Measurements from ENCODE around the gene LRRC32.
A peak's percentile ranks its signal among the peaks of the same experiment; 100 is the strongest.

LRRC32 gene, protein sequence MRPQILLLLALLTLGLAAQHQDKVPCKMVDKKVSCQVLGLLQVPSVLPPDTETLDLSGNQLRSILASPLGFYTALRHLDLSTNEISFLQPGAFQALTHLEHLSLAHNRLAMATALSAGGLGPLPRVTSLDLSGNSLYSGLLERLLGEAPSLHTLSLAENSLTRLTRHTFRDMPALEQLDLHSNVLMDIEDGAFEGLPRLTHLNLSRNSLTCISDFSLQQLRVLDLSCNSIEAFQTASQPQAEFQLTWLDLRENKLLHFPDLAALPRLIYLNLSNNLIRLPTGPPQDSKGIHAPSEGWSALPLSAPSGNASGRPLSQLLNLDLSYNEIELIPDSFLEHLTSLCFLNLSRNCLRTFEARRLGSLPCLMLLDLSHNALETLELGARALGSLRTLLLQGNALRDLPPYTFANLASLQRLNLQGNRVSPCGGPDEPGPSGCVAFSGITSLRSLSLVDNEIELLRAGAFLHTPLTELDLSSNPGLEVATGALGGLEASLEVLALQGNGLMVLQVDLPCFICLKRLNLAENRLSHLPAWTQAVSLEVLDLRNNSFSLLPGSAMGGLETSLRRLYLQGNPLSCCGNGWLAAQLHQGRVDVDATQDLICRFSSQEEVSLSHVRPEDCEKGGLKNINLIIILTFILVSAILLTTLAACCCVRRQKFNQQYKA

DNA sequence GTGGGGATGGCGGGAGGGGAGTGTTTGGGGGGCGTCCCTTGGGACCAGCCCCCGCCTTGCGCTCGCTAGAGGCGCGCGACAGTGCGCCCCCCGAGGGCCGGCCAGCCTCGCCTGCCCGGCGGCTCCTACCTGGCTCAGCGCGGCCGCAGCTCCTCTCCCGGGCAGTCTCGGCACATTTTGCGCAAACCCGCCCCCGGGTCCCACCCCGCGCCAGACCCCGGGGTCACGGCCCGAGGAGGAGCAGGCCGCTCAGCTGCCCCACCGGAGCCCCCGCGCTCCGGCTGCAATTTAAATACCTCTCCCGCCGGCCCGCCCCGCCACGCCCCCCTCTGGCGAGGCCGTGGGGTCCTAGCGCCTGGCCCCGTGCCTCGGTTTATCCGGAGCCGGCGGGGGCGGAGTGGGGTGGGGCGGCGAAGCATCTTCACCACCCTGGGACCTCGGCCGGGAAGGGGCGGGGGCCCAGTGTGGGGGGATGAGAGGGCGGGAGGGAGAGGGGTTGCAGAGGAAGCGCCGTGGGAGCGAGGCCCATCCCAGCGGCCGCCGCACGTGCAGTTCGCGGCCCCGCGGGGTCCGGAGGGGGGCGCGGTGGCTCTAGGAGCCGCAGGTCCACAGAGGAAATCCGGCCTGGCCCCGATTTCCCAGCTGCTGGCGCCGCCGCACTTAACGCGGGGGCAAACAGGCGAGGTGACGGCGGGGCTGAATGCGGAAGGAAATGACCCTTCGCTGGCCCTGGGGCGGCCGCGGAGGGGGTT, at the start of gene LRRC32:
TSS of gene LRRC32 (minus strand) at position 263 of the 752 bp plus-strand sequence. CDS start 4,793 bp downstream, outside the sequence.
- Histone ChIP-seq H3K9ac (ENCODE audit: low read depth, low read length) (peak within 1 kb of the TSS; percentile 66; the same call in 1 of the 2 replicates), H3K9me3 (ENCODE audit: control insufficient read depth, insufficient read depth, low read length) (no peaks in the 10 kb centered on the region), H3K4me1 (ENCODE audit: insufficient read depth, low read length) (peaks cover 5% of the 10 kb centered on the region), H3K36me3 (ENCODE audit: insufficient read depth, low read length) (no peaks in the 10 kb centered on the region)

DNA sequence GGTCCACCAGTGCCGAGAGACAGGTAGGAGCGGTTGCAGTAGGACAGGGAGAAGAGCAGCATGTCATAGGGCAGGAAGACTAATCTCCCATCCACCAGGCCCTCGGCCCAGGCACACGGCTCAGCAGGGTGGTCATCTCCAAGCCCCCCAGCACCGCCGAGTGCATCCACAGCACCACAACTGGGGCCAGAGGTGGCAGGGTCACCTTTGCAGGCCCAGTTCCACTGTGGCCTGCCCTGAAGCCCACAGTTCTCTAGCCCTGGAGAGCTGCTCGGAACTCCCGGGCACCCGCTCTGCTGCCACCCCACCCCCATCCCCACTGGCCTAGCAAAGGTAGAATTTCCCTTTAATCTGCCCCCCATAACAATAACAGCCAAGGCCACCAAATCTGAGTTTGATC, 49.1 kb upstream of the LRRC32 start:
- no peaks in the 10 kb centered on the region; the same call in 1 of the 2 replicates for H3K4me1 ChIP-seq (ENCODE audit: insufficient read depth, low read length)
- no peaks in the 10 kb centered on the region for H3K36me3 ChIP-seq (ENCODE audit: insufficient read depth, low read length)
- H3K9me3 ChIP-seq (ENCODE audit: control insufficient read depth, insufficient read depth, low read length): no peaks in the 10 kb centered on the region
- H3K9ac ChIP-seq (ENCODE audit: low read depth, low read length): no peak overlapping the region

DNA sequence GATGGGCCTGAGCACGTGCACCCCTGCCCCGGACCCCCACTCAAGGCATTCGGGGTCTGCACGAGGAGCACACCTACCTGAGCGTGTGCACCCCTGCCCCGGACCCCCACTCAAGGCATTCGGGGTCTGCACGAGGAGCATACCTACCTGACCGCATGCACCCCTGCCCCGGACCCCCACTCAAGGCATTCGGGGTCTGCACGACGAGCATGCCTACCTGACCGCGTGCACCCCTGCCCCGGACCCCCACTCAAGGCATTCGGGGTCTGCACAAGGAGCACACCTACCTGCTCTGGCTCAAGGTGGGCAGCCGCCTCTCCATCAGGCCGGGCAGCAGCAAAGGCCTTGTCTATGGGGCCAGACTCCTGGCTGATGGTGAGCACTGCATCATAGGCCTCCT, 48.7 kb upstream of the LRRC32 start:
- H3K9me3 ChIP-seq (ENCODE audit: control insufficient read depth, insufficient read depth, low read length): no peaks in the 10 kb centered on the region
- no peak overlapping the region for H3K9ac ChIP-seq (ENCODE audit: low read depth, low read length)
- H3K4me1 ChIP-seq (ENCODE audit: insufficient read depth, low read length): no peaks in the 10 kb centered on the region; the same call in 1 of the 2 replicates
- no peaks in the 10 kb centered on the region for H3K36me3 ChIP-seq (ENCODE audit: insufficient read depth, low read length)

DNA sequence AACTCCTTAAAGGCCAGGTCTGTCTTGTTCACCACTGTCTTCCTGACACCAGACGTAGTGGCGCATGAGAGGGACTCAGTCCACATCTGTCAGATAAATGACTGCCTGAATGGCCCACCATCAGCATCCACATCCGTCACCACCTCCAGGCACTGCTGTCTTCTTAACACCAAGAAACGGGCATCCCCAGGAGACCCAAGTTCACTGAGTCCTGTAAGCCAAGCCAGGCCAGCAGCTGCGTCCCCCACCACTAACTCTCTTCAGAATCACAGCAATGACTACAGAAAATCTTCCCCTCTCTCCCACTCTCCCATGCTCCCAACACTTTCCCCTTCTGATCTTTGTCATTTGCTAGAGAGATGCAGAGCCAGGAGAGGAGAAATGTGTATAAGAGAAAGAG, 47.3 kb upstream of the LRRC32 start:
- Histone ChIP-seq H3K9me3 (ENCODE audit: control insufficient read depth, insufficient read depth, low read length) (no peaks in the 10 kb centered on the region), H3K9ac (ENCODE audit: low read depth, low read length) (no peak overlapping the region), H3K36me3 (ENCODE audit: insufficient read depth, low read length) (no peaks in the 10 kb centered on the region), H3K4me1 (ENCODE audit: insufficient read depth, low read length) (no peaks in the 10 kb centered on the region; the same call in 1 of the 2 replicates)

DNA sequence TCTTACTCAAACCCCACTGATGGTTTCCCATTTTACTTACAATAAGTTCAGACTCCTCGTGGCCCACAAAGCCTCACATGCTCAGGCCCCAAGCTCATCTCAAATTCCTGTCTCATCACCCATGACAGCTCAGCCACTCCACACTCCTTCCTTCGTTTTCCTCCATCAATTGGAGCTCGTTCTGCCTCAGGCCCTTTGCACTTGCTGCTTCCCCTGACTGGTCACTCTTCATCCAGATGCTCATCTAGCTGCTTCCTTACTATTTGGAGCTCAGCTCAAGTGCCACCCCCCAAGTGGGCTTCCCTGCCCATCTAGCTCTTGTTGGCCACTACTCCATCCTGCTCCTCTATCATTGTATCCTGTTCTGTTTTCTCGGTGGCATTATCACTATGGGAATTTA, 46.8 kb upstream of the LRRC32 start:
- no peaks in the 10 kb centered on the region; the same call in 1 of the 2 replicates for H3K4me1 ChIP-seq (ENCODE audit: insufficient read depth, low read length)
- no peaks in the 10 kb centered on the region for H3K36me3 ChIP-seq (ENCODE audit: insufficient read depth, low read length)
- no peaks in the 10 kb centered on the region for H3K9me3 ChIP-seq (ENCODE audit: control insufficient read depth, insufficient read depth, low read length)
- H3K9ac ChIP-seq (ENCODE audit: low read depth, low read length): no peak overlapping the region

DNA sequence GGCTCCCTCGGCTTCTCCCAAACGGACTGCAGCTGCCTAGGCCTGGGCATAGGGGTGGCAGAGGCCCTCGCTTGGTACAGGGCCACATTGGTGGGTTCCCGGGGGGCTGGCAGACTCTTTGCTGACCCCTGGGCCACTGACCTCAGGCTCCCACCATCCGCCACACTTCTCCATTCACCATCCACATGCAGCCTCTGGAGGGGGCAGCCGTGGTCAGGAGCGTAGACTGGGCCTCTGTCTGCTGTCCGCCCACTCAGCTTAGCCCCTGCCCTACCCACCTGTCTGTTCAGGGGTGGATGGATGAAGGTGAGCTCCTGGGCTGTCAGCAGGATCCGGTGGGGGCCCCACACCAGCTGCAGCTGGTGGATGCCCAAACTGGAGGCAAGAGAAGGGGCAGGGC, 45.7 kb upstream of the LRRC32 start:
- Histone ChIP-seq H3K36me3 (ENCODE audit: insufficient read depth, low read length) (no peaks in the 10 kb centered on the region), H3K9ac (ENCODE audit: low read depth, low read length) (no peak overlapping the region)

DNA sequence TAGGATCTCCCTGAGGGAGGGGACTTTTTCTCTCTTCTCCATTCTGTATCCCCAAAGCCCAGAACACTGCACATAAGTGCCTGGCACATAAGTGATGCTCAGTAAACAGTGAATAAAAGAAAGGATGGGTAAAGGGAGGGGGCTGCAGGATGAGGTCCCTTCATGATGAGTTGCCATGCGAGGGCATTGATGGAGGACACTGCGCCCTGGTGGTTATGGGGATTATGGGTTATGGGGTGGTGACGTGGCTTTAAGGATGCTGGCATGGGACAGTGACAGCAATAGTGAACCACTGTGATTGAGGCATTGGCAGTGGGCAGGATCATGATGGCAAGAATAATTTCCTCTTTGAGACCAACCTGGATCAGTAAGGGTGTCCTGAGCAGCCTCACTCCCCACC, 43.9 kb upstream of the LRRC32 start:
- Histone ChIP-seq H3K9me3 (ENCODE audit: control insufficient read depth, insufficient read depth, low read length) (no peaks in the 10 kb centered on the region), H3K36me3 (ENCODE audit: insufficient read depth, low read length) (no peaks in the 10 kb centered on the region)

More for the DNA sequence above, 45.7 kb upstream of the LRRC32 start:
- Histone ChIP-seq H3K9me3 (ENCODE audit: control insufficient read depth, insufficient read depth, low read length) (no peaks in the 10 kb centered on the region), H3K4me1 (ENCODE audit: insufficient read depth, low read length) (no peaks in the 10 kb centered on the region)

DNA sequence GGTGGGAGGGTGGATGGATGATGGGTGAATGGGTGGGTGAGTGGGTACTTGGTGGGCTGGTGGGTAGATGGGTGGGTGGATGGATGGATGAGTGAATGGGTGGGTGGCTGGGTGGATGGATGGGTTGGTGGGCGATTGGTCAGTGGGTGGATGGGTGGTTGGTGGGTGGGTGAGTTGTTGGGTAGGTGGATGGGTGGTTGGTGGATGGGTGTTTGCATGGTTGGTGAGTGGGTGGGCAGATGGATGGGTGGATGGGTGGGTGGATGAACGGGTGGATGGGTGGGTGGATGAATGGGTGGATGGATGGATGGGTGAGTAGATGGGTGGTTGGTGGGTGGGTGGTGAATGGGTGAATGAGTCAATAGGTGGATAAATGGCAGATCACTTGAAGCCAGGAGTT, 43.0 kb upstream of the LRRC32 start:
- H3K36me3 ChIP-seq (ENCODE audit: insufficient read depth, low read length): no peaks in the 10 kb centered on the region
- H3K9me3 ChIP-seq (ENCODE audit: control insufficient read depth, insufficient read depth, low read length): no peaks in the 10 kb centered on the region
- no peak overlapping the region for H3K9ac ChIP-seq (ENCODE audit: low read depth, low read length)
- H3K4me1 ChIP-seq (ENCODE audit: insufficient read depth, low read length): no peaks in the 10 kb centered on the region

More for the DNA sequence above, 43.9 kb upstream of the LRRC32 start:
- Histone ChIP-seq H3K9ac (ENCODE audit: low read depth, low read length) (no peak overlapping the region), H3K4me1 (ENCODE audit: insufficient read depth, low read length) (no peaks in the 10 kb centered on the region)

DNA sequence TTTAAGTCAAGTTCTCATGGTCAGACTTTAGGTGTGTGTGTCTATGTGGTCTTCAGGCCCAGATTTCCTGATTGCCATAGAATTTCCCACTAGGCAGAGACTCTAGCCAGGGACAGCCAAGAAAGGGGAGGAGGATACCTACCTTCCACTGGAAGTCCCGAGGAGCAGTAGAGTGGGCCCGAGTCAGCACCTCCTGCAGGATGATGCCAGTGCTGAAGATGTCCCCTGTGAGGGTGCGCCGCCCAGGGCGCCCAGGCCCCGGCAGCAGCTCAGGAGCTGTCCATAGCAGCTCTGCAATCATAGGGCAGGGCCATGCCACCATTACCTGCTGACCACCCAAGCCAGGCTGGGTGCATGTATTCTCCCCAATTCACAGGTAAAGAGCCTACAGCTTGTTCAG, 41.6 kb upstream of the LRRC32 start:
- H3K36me3 ChIP-seq (ENCODE audit: insufficient read depth, low read length): no peaks in the 10 kb centered on the region
- no peaks in the 10 kb centered on the region for H3K9me3 ChIP-seq (ENCODE audit: control insufficient read depth, insufficient read depth, low read length)
- H3K4me1 ChIP-seq (ENCODE audit: insufficient read depth, low read length): no peaks in the 10 kb centered on the region
- H3K9ac ChIP-seq (ENCODE audit: low read depth, low read length): no peak overlapping the region

DNA sequence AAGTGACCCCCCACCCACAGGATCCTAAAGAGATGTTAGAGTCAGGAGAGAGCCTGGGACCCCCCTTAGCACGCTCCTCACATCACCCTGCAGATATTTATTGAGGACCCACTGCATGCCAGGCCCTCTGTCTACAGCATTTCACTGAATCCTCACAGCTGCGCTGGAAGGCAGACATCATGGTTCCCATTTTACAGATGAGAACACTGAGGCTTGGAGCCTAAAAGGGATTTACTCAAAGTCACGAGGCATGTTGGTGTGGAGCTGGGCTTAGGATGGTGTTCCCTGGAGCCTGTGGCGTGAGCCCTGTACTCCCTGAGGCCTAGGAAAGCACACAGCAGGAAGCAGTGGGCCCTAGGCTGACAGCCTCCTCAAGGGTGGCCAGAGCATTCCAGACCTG, 39.2 kb upstream of the LRRC32 start:
- no peak overlapping the region for H3K9ac ChIP-seq (ENCODE audit: low read depth, low read length)

DNA sequence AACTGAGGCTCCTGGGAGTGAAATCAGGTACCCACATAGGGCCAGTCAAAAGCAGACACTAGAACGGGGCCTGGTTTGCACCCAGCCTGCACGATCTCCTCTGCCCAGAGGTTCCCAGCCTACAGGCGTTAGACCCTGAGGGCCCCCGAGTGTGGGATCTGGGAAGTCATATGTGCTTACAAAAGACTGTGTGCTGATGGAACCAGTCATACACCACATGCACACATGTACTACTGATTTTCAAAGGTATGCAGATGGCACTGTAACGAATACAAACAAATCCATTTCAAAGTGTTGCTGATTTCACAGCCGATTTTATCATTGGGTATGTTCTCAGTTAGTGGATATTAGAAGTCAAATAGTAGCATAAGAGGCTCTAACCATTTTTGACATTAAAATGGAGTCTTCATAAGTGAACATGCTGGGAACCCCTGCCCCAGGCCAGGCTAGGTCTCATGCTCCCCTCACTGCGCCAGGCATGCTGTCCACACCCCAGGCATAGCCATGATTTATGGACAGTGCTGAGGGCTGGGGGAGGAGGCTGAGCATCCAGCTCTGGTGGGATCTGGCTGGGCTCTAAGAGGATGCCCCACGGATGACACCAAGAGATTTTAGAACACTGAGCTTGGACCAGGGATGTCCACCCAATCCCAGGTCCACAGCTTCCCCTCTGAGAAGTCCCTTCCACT, 38.6 kb upstream of the LRRC32 start:
- no peaks in the 10 kb centered on the region for H3K9me3 ChIP-seq (ENCODE audit: control insufficient read depth, insufficient read depth, low read length)
- H3K9ac ChIP-seq (ENCODE audit: low read depth, low read length): no peak overlapping the region
- no peaks in the 10 kb centered on the region for H3K36me3 ChIP-seq (ENCODE audit: insufficient read depth, low read length)
- peaks cover 7% of the 10 kb centered on the region for H3K4me1 ChIP-seq (ENCODE audit: insufficient read depth, low read length)

More for the DNA sequence above, 39.2 kb upstream of the LRRC32 start:
- H3K9me3 ChIP-seq (ENCODE audit: control insufficient read depth, insufficient read depth, low read length): no peaks in the 10 kb centered on the region
- H3K36me3 ChIP-seq (ENCODE audit: insufficient read depth, low read length): no peaks in the 10 kb centered on the region
- H3K4me1 ChIP-seq (ENCODE audit: insufficient read depth, low read length): peaks cover under 1% of the 10 kb centered on the region; the same call in 1 of the 2 replicates

DNA sequence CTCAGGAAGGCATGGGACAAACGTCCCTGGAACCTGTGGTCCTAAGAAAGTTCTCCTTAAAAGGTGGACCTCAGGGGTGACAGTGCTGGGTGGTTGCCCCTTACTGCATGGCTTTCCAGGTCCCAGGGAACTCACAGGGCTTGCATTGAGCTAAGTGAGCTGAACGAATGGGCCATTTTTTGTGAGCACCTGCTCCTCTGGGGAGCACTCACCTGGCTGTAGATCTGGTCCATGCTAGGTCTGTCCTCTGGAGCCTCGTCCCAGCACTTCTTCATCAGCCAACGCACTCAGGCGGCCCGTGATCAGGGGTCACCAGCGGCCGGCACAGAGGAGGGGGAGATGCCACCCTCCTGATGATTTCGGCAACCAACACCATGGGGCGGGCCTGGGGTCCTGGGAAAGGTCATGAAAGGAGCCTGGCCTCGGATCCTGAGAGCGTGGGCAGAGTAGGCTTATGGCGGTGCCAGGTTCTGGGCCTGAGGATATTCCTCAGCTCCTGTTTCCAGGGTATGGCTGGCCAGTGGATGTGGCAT, 36.8 kb upstream of the LRRC32 start:
- H3K9ac ChIP-seq (ENCODE audit: low read depth, low read length): no peak overlapping the region
- no peaks in the 10 kb centered on the region for H3K9me3 ChIP-seq (ENCODE audit: control insufficient read depth, insufficient read depth, low read length)

DNA sequence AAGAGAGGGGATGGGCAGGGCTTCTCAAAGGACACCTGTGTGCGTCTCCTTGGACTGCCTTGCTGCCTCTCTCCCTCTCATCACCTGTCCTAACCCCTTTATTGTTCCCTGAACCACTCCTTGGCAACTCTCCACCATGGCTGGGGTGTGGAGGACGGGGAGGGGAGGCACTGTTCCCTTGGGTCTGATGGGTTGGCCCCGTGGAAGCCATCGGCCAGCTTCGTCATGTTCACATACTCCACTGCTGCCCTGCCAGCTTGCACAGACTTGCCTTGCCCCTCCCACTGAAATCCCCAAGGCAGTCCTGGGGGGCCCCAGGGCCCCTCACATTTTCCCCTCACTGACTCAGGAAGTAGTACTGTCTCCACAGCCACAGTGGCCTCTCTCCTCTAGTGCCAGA, 36.1 kb upstream of the LRRC32 start:
- H3K9me3 ChIP-seq (ENCODE audit: control insufficient read depth, insufficient read depth, low read length): no peaks in the 10 kb centered on the region
- no peaks in the 10 kb centered on the region for H3K36me3 ChIP-seq (ENCODE audit: insufficient read depth, low read length)
- H3K9ac ChIP-seq (ENCODE audit: low read depth, low read length): no peak overlapping the region
- H3K4me1 ChIP-seq (ENCODE audit: insufficient read depth, low read length): peaks cover 22% of the 10 kb centered on the region

More for the DNA sequence above, 36.8 kb upstream of the LRRC32 start:
- Histone ChIP-seq H3K36me3 (ENCODE audit: insufficient read depth, low read length) (no peaks in the 10 kb centered on the region), H3K4me1 (ENCODE audit: insufficient read depth, low read length) (peaks cover 15% of the 10 kb centered on the region)

DNA sequence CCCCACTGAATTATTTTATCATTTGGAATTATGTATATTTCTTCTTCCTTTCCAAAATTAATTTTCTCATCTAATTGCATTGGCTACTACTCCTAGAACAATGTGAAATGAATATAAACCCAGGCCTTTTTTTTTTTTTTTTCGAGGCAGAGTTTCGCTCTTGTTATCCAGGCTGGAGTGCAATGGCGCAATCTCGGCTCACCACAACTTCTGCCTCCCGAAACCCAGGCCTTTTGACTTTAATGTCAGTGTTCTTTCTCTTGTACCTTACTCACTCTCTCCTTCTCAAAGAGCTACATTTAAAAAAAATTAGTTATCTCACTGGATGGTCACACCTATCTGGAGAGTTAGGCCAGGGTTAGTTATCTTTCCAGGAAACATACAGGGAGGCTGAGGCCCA, 35.3 kb upstream of the LRRC32 start:
- no peaks in the 10 kb centered on the region for H3K36me3 ChIP-seq (ENCODE audit: insufficient read depth, low read length)
- H3K4me1 ChIP-seq (ENCODE audit: insufficient read depth, low read length): peaks cover 24% of the 10 kb centered on the region
- no peaks in the 10 kb centered on the region for H3K9me3 ChIP-seq (ENCODE audit: control insufficient read depth, insufficient read depth, low read length)
- no peak overlapping the region for H3K9ac ChIP-seq (ENCODE audit: low read depth, low read length)

Data from ES-I3 (cell line).